ENCODE results near the gene C19orf47.

The C19orf47 gene, protein sequence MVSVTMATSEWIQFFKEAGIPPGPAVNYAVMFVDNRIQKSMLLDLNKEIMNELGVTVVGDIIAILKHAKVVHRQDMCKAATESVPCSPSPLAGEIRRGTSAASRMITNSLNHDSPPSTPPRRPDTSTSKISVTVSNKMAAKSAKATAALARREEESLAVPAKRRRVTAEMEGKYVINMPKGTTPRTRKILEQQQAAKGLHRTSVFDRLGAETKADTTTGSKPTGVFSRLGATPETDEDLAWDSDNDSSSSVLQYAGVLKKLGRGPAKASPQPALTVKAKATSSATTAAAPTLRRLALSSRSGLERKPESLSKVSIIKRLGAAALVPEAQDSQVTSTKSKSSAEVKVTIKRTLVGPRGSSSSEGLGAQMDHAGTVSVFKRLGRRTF

DNA sequence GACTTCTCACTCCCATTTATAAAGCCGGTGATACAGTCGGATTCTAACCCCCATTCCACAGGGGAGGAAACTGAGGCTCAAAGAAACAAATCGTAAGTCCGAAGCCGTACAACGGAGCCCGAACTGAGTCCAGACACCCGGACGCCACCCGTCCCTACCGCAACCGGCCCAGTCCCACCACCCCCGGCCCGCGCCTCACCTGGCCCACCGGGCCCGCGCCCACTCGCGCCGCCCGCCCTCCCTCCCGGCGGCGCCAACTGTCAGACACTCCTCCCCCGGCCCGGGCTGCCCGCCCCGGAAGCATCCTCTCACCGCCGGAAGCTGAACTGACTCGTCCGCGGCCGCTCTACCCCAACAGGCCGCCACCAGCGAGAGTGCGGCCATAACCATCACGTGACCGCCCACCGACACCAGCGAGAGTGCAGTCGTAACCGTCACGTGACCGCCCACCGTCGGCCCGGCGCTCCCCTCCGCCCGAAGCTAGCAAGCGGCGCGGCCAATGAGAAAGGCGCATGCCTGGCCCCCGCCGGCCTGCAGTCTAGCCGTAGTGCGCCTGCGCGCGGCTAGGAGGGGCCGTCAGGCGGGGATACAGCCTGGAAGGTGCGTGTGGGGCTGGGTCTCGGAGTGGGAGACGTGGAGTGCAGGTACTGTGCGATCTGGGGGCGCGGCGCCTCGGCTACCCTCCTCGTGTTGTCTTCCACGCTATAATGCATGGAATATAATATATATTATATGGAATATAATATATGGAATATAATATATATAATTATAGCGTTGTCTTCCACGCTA is at the start of gene C19orf47, which contains the start of gene PLD3:
Gene C19orf47 (minus strand): TSS at position 273 of the 789 bp plus-strand sequence. CDS start 6,540 bp downstream, outside the sequence.
Gene PLD3 (plus strand): TSS at position 571 of the 789 bp plus-strand sequence. CDS start 17,789 bp downstream, outside the sequence.
- peak; percentile 98 for DNase-seq

DNA sequence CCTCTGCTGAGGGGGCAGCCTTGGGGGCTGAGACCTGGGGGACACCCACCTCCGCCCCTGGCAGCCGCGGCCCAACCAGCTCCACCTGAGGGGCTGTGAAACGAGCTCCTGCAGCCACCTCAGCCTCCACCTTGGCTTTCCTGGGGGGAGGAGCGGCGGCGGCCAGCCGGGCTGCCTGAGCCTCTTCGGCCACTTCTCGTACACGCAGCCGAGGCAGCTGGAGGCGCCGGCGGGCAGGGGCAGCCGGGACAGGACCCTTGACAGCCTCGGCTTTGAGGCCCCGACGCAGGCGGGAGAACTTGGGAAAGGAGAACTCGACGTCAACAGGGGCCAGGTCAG is 49.3 kb upstream of the C19orf47 start:
- no peak for DNase-seq

DNA sequence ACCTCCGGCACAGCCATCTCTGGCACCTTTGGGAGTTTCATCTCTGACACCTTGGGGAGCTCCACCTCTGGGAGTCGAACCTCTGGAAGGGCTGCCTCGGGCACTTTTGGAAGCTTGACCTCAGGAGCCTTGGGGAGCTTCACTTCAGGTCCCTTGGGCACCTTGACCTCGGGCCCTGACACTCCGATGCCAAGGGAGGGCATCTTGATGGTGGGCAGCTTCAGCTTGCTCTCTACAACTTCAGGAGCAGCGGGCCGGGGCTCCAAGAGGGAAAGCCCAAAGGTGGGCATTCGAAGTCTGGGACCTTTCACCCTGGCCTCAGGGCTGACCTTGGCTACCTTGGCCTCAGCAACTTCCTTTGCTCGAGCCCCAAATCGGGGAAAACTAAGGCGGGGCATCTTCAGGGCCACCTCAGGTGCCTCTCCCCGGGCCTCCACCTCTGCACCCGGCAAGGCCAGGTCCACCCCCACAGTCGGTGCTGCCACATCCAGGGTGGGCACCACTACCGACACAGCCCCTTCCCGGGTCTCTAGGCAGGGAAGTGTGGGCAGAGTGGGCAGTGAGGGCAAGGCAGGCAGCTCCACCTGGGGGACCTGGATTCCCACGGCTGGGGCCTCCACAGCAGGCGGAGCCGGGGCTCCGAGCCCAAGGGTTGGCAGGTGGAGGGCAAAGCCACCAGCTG is 48.8 kb upstream of the C19orf47 start:
- no peak for DNase-seq

DNA sequence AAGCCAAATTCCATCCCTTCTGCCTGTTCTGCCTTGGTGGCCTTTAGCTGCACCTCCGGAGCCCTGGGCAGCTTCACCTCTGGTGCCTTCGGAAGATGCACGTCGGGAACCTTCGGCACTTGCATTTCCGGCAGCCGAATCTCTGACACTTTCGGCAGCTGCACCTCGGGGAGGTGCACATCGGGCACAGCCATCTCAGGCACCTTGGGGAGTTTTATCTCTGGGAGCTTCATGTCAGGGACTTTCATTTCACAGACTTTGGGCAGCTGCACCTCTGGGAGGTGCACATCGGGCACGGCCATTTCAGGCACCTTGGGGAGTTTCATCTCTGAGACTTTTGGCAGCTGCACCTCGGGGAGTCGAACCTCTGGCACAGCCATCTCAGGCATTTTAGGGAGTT is 47.8 kb upstream of the C19orf47 start:
- DNase-seq = no peak

DNA sequence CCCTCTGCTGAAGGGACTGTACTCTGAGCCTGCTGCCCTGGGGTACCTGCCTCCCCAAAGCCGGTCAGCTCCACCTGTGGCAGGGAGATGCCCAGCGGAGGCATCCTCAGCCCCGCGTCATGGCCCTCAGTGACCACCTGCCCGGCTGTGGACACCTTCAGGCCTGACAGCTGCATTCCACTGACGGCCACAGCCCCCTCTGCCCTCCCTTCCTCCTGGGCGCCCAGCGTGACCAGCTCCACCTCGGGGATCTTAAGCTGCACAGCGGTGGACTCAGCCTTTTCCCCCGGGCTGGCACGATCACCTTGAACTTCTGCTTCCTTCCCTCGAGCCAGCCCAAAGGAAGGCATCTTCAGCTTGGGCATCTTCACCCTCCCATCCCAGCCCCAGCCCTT is 46.6 kb upstream of the C19orf47 start:
- DNase-seq = no peak

DNA sequence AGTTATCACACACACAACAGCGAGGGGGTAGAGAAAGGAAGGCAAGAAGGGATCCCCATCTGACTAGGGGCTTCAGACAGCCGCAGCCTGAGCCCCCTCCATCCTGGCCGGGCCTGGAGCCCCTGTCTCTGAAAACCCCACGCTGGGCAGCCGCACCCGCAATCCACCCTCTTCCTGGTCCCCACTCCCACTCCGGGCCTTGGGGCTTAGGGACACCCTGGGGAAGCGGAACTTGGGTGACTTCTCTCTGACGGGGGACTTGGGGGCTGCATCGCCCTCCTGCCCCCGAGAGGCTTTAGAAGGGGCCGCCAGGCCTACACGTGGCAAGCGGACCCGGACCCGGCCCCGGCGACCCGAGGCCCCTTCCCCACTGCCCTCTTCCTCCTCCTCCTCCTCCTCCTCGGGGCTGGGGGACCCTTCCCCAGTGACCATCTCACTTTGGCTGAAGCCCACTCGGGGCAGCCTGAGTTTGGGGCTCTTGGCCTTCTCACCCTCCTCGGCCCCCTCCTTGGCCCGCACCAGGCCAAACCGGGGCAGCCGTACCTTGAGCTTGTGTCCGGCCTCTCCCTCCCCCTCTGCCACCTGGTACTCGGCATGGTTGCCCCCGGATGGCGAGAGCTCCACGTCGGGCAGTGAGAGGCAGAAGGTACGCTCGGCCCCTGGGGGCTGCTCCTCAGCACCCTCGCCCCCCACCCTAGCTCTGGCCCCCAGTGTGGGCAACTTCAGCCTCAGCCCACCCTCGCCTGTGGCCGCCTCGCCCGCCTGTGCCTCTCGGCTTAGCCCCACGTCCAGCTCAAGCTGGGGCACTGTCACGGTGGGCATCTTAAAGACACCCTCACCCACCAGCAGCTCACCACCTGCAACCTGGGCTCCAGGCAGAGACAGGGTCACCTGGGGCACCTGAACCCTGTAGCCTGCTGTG is 46.0 kb upstream of the C19orf47 start:
- no peak for DNase-seq

DNA sequence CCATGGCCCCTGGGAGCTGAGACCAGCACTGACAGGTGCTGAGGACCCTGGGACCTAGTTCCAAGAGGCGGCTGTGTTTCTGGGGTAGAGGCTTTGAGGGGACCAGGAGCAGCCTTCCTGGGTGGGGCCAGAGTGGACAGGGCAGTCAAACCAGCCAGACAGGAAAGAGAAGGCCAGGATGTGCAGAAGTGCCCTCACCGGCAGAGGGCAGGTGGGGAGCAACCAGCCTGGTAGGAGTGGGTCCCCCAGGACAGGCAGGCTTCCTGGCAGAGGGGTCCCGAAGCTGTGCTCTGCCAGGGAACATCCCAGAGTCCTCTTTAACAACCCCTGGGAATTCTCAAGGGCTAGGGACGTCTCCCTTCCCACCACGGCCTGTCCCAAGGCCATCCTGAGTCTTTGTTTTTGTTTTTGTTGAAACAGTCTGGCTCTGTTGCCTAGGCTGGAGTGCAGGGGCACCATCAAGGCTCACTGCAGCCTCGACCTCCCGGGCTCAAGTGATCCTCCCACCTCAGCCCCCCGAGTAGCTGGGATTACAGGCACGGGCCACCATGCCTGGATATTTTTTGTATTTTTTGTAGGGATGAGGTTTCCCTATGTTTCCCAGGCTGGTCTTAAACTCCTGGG is 44.8 kb upstream of the C19orf47 start:
- no peak for DNase-seq

DNA sequence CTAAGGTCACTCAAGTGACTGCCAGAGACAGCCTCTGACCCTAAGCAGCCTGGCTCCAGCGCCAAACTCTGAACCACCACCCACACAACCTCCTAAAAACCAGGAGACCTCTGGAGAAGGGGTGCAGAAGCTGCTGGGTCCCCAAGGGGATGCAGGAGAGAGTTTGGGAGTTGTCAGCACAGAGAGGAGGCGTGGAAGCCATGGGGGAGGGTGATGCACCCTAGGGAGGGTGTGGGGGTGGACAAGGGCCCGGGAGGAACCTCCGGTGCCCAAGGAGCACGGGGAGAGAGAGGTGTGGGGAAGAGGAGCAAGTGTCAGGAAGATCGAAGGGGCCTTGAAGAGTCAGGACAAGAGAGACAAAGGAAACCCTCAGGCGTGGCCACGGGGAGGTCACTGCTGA is 43.9 kb upstream of the C19orf47 start:
- no peak for DNase-seq

DNA sequence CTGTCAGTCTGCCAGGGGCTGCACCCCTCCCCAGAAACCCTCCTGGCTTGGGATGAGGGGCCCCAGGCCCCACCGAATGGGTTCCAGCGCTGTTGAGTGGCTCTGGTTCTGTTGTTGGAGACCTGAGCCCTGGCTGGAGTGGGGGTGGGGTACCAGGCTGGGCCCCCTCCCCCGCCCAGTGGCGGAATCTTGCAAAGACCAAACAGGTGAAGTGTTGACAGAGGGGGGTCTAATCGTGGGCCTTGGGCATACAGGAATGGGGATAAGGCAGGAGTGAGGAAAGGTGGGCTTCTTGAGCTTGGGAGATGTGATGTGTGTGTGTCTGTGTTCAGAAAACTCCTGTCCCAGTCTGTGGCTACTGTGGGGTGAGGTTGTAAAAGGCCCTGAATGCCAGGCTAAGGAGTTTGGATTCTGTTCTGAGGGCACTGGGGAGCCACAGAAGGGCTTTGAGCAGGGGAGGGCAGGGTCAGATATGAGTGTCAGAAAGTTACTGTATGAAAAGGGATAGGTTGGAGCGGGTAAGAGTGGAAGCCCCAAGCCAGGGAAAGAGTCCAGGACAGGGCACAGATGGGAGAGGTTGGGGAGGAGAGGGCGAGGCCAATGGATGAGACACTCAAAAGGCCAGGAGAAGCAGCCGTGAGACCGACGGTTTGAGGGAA is 42.0 kb upstream of the C19orf47 start, which contains the start of gene HIPK4:
Gene HIPK4 (minus strand): TSS at position 98 of the 659 bp plus-strand sequence. CDS start 279 bp downstream, outside the sequence.
- DNase-seq = no peak

DNA sequence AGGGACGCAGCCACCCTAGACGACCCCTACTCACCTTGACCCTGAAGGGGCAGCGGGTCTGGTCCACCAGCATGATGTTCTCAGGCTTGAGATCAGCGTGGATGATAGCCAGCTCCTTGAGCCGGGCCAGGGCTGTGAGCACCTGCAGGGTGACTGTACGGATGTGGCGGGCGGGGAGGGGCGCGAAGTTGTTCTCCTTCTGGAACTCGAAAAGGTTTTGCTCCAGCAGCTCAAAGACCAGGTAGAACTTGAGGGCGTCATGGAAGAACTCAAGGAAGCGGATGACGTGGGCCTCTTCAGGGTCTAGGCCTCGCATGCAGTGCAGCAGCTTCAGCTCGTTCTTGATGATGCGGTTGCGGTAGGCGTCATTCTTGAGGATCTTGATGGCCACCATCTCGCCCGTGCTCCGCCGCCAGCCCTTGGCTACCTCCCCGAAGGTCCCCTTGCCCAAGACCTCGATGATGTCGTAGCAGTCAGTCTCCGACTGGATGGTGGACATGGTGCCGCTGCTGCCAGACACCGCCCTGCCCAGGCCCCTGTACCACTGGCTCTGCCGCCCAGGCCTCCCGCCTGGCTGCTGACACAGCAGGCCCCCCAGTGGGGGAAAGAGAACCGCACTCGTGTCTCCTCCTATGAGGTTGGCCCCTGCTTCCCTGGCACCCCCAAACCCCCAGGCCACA is 41.3 kb upstream of the C19orf47 start:
- no peak for DNase-seq

DNA sequence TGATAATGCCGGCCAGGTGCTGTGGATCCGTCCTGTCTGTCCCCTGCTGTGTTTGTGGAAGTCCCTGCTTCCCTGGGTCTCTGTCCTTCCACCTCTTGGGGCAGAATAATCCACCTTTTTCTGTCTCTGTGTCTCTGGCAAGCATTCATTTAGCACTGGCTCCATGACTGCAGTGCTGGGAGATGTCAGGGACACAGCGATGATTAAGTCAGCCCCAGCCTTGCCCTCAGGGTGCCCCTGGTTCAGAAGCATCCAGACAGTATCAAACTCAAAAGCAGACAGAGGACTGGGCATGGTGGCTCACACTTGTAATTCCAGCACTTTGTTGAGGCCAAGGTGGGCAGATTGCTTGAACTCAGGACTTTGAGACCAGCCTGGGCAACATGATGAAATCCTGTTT is 40.3 kb upstream of the C19orf47 start:
- DNase-seq = no peak

DNA sequence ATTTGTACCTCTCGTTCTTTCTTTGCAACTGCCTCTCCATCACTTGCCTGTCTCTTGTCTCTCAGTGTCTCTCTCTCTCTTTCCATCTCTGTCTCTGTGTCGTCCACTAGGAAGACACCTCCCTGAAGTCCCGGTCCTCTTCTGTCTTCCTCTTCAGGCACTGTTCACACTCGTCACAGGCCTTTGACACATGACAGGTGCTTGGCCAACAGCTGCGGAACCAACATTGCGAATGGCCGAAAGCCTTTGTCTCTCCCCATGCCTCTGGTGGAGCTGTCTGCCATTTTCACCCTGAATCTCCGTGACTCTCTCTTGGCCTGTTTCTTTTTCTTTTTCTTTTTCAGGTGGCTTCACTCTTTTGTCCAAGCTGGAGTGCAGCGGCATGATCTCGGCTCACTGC is 39.0 kb upstream of the C19orf47 start:
- no peak for DNase-seq

DNA sequence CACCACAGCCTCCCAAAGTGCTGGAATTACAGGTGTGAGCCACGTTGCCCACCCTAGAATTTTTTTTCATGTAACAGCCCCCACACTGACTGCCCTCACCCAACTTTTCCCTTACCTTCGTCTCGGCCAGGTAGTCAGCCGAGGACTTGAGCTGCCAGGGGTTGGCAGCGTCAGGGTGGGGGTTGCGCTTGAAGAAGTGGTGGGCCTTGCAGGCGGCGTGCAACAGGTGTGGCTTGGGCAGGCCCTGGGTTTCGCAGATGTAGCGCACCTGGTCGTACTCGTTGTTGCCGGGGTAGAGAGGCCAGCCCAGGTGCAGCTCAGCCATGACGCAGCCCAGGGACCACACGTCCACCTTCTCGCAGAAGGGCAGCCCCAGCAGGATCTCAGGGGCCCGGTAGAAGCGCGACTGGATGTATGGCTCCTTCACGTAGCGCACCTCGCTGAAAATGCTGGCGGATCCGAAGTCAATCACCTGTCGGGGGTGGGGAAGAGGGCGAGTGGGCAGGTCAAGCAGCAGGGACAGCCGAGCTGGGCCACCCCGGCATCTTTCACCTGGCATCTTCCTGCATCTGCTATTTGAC is 35.6 kb upstream of the C19orf47 start:
- no peak for DNase-seq

DNA sequence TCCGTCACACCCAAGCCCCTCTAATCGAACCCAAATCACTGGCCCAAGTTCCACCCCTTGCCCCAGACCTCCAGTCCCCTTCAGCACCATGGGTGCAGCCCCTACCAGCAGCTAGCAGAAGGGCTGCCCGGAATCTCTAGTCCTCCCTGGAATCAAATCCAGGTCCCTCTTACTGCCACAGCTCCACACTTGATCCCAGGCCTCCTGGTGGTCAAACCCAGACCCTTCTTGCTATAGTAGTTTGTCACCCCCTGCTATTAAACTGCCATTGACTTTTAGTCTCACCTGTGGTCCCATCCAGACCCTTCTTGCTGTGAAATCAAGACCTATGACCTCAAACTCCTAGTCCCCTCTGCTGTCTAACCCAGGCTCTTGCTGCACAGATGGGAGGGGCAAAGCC is 33.1 kb upstream of the C19orf47 start:
- no peak for DNase-seq

DNA sequence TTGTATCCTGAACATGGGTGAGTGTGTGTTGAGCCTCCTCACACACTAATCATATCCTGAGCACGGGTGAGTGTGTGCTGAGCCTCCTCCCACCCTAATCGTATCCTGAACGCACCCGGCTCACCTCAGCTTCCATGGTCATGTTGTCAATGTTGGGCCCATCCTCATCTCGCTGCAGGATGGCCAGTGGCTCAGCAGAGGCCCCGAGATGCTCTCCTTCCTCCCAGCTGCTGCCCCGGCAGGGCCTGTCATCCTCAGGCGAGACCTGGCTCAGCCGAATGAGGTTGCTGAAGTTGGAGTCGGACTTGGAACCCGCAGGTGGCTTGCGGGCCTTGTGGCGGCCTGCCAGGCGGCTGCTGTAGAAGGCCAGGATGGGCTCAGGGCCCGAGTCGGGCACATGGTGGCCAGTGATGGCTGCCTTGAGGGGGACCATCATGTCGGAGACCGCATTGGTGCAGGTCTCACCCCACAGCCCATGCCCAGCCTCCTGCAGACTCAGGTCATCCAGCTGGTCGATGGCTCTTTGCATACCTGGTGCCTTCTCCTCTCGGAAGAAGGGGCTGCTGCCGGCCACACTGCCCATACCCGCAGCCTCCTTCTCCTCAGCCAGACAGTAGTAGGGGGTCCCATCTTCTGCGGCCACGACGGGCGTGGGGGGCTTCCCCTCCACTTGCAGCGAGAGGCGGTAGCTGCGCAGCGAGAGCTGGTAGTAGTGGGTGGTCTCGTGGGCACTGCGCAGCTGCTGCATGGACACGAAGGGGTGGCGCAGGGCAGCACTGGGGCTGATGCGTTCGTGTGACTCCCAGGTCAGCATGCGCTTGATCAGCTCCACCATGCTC is 32.2 kb upstream of the C19orf47 start:
- no peak for DNase-seq

DNA sequence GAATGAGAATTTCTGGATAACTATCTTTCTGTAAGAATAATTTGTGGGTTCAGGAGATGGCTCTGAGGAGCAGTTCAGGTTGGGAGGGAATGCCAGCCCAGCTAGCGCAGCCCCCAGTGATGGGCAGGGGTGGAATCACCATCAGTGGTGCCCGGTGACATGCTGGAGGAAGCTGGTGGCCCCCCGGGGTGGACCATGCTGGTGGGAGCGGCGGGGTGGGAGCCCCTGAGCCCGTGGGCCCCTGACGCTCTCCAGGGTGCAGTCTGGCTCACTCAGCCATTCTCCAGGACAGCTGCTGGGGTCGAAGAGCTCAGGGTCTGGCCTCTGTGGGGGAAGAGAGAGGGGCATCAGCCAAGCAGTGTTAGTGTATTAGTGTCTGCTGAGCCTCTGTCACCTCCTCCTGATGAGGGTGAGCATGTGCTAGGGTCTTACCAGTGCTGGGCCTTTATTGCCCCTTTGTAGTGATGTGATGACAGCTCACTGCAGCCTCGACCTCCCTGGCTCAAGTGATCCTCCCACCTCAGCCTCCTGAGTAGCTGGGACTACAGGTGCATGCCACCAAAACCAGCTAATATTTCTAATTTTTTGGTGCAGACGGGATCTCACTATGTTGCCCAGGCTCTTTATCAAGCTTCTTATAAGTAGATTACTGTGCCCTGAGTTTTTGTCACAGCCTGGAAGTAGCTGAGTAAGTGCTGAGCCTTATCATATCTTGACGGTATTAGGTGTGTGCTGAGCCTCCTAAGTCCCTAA is 31.4 kb upstream of the C19orf47 start:
- no peak for DNase-seq

DNA sequence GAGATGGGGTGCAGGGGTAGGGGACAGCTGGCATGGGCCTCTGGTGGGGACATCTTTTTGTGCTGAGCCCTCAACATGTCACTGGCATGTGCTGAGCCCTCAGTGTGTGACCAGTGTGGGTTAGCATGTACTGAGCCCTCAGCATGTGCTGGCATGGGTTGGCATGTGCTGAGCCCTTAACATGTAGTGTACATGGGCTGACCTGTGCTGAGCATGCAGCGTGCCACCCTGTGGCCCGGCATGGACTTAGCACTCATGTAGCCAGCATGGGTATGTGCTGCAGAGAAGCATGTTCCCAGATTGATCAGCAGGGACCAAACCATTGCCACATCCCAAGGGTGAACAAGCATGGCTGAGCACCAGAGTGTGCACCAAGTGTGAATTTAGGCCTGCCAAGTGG is 30.3 kb upstream of the C19orf47 start:
- DNase-seq = no peak

DNA sequence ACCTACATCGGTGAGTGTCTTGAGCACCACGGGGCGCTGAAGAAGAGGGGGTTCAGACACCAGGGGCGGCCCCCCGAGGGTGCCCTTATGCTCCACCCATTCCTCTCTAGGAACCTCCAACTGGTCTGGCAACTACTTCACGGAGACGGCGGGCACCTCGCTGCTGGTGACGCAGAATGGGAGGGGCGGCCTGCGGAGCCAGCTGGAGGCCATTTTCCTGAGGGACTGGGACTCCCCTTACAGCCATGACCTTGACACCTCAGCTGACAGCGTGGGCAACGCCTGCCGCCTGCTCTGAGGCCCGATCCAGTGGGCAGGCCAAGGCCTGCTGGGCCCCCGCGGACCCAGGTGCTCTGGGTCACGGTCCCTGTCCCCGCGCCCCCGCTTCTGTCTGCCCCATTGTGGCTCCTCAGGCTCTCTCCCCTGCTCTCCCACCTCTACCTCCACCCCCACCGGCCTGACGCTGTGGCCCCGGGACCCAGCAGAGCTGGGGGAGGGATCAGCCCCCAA is 29.7 kb upstream of the C19orf47 start:
- DNase-seq = no peak

Measured in DMS79 (cell line).